Measurements from ENCODE around the gene CPOX. TPM values are rescaled to one million over a fixed set of nuclear protein-coding genes. Genes with fewer than 3 reads are reported as not detected.

CPOX gene
- total RNA-seq, 1 donor from 2014 or later = 11.5 TPM

- Mint-ChIP-seq H3K27me3 (ENCODE audit: unreplicated experiment) (peaks cover 2% of the 10 kb centered on the region), H3K4me3 (ENCODE audit: unreplicated experiment) (no peak overlapping the region), H3K27ac (ENCODE audit: unreplicated experiment) (no peak overlapping the region), H3K4me1 (ENCODE audit: low read depth, unreplicated experiment) (no peaks in the 10 kb centered on the region), H3K9me3 (ENCODE audit: unreplicated experiment) (no peaks in the 10 kb centered on the region), H3K36me3 (ENCODE audit: unreplicated experiment) (no peaks in the 10 kb centered on the region)
- no peak for DNase-seq
- TF ChIP-seq CTCF (IDR thresholded peaks at IDR 0.05; ENCODE audit: partially characterized antibody, unreplicated experiment) = no peak
Observed at GRCh38 chr3:98568402-98568801, 25.0 kb downstream of the CPOX start.

- no peaks in the 10 kb centered on the region for H3K4me1 Mint-ChIP-seq (ENCODE audit: low read depth, unreplicated experiment)
- no peak for TF ChIP-seq CTCF (IDR thresholded peaks at IDR 0.05; ENCODE audit: partially characterized antibody, unreplicated experiment)
- H3K9me3 Mint-ChIP-seq (ENCODE audit: unreplicated experiment) = no peaks in the 10 kb centered on the region
- DNase-seq = no peak
- no peak overlapping the region for H3K4me3 Mint-ChIP-seq (ENCODE audit: unreplicated experiment)
- H3K36me3 Mint-ChIP-seq (ENCODE audit: unreplicated experiment) = no peaks in the 10 kb centered on the region
- no peak overlapping the region for H3K27ac Mint-ChIP-seq (ENCODE audit: unreplicated experiment)
- H3K27me3 Mint-ChIP-seq (ENCODE audit: unreplicated experiment) = peaks cover 2% of the 10 kb centered on the region
Observed at GRCh38 chr3:98567666-98568270, 25.6 kb downstream of the CPOX start.

GRCh38 chr3:98565843-98566242 is 27.6 kb downstream of the CPOX start:
- H3K27me3 Mint-ChIP-seq (ENCODE audit: unreplicated experiment) = peaks cover 2% of the 10 kb centered on the region
- H3K4me3 Mint-ChIP-seq (ENCODE audit: unreplicated experiment) = no peak overlapping the region
- no peaks in the 10 kb centered on the region for H3K36me3 Mint-ChIP-seq (ENCODE audit: unreplicated experiment)
- no peaks in the 10 kb centered on the region for H3K4me1 Mint-ChIP-seq (ENCODE audit: low read depth, unreplicated experiment)
- no peak for DNase-seq
- no peak overlapping the region for H3K27ac Mint-ChIP-seq (ENCODE audit: unreplicated experiment)
- TF ChIP-seq CTCF (IDR thresholded peaks at IDR 0.05; ENCODE audit: partially characterized antibody, unreplicated experiment) = no peak
- no peaks in the 10 kb centered on the region for H3K9me3 Mint-ChIP-seq (ENCODE audit: unreplicated experiment)

- peaks cover 2% of the 10 kb centered on the region for H3K27me3 Mint-ChIP-seq (ENCODE audit: unreplicated experiment)
- H3K27ac Mint-ChIP-seq (ENCODE audit: unreplicated experiment) = no peak overlapping the region
- H3K36me3 Mint-ChIP-seq (ENCODE audit: unreplicated experiment) = no peaks in the 10 kb centered on the region
- no peak overlapping the region for H3K4me3 Mint-ChIP-seq (ENCODE audit: unreplicated experiment)
- no peaks in the 10 kb centered on the region for H3K4me1 Mint-ChIP-seq (ENCODE audit: low read depth, unreplicated experiment)
- no peak for TF ChIP-seq CTCF (IDR thresholded peaks at IDR 0.05; ENCODE audit: partially characterized antibody, unreplicated experiment)
- no peaks in the 10 kb centered on the region for H3K9me3 Mint-ChIP-seq (ENCODE audit: unreplicated experiment)
- no peak for DNase-seq
Observed at GRCh38 chr3:98565237-98565643, 28.2 kb downstream of the CPOX start.

- Mint-ChIP-seq H3K9me3 (ENCODE audit: unreplicated experiment) (no peaks in the 10 kb centered on the region), H3K4me3 (ENCODE audit: unreplicated experiment) (no peak overlapping the region), H3K27ac (ENCODE audit: unreplicated experiment) (no peak overlapping the region), H3K27me3 (ENCODE audit: unreplicated experiment) (peaks cover 2% of the 10 kb centered on the region), H3K36me3 (ENCODE audit: unreplicated experiment) (no peaks in the 10 kb centered on the region), H3K4me1 (ENCODE audit: low read depth, unreplicated experiment) (no peaks in the 10 kb centered on the region)
- DNase-seq = no peak
- no peak for TF ChIP-seq CTCF (IDR thresholded peaks at IDR 0.05; ENCODE audit: partially characterized antibody, unreplicated experiment)
Observed at GRCh38 chr3:98564282-98565005, 29.0 kb downstream of the CPOX start.
